Uterus (tissue), 2 donors: ENCODE results near the gene CCDC148.

ENCODE experiments used
- POLR2A ChIP-seq, 2 donors: fragments of 450-650 bp; IDR thresholded peaks; one replicate each; pipeline ENCODE4 v1.6.1; 2016; ENCODE audit warnings: antibody characterized with exemption in 2 of 2, mild to moderate bottlenecking in 1 of 2, moderate library complexity in 1 of 2
- TF ChIP-seq, protein P1 (sequence below), 4 experiments: fragments of 200-600 bp in 2 of 4; fragments of 450-650 bp in 2 of 4; sonication (generic) in 2 of 4; IDR thresholded peaks; one replicate each; pipeline ENCODE4 v1.5.1; 2016 to 2019; ENCODE audit warnings: antibody characterized with exemption in 4 of 4, mild to moderate bottlenecking in 2 of 4, moderate library complexity in 1 of 4

DNA sequence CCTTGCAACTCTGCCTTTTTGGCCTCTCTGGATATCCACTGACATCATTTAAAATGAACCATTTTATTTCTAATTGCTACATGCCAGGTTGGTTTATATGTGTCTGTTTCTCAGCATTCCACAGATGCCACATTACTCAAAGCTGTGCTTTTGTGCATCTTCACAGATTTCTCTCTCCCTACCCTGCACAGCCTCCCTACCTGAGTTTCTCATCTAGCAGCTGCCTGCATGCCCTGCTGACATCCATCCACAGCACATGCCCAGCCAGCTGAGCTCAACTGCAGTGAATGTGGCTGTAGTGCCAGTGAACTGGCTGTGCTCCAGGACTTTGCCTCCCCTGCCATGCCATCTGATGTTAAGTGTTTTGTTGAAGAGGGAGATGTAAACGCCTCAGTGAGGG lies 44.7 kb upstream of the CCDC148 start:
- TF ChIP-seq, protein P1, sequence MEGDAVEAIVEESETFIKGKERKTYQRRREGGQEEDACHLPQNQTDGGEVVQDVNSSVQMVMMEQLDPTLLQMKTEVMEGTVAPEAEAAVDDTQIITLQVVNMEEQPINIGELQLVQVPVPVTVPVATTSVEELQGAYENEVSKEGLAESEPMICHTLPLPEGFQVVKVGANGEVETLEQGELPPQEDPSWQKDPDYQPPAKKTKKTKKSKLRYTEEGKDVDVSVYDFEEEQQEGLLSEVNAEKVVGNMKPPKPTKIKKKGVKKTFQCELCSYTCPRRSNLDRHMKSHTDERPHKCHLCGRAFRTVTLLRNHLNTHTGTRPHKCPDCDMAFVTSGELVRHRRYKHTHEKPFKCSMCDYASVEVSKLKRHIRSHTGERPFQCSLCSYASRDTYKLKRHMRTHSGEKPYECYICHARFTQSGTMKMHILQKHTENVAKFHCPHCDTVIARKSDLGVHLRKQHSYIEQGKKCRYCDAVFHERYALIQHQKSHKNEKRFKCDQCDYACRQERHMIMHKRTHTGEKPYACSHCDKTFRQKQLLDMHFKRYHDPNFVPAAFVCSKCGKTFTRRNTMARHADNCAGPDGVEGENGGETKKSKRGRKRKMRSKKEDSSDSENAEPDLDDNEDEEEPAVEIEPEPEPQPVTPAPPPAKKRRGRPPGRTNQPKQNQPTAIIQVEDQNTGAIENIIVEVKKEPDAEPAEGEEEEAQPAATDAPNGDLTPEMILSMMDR (IDR thresholded peaks at IDR 0.05): no peak
- no peak for TF ChIP-seq POLR2A (IDR thresholded peaks at IDR 0.05)
